Effector memory CD4-positive, alpha-beta T cell (primary cell): Measurements from ENCODE around the gene OXTR.

Source experiments
- DNase-seq, 3 donors: peaks; one replicate each; pipeline ENCODE4 v3.0.0-alpha.2; 2020
- H3K27ac ChIP-seq: 2 replicates; pipeline ENCODE4 v1.7.0; 2013; ENCODE audit warnings: mild to moderate bottlenecking, low read length, moderate library complexity; ENCODE audit not compliant: insufficient read depth, poor library complexity, severe bottlenecking
- H3K27me3 ChIP-seq: replicated peaks from 2 replicates; pipeline ENCODE4 v1.7.0; 2013; ENCODE audit warnings: mild to moderate bottlenecking, low read length; ENCODE audit not compliant: insufficient read depth, control insufficient read depth, poor library complexity, severe bottlenecking
- H3K36me3 ChIP-seq: 2 replicates; pipeline ENCODE4 v1.7.0; 2013; ENCODE audit warnings: mild to moderate bottlenecking, low read length, moderate library complexity; ENCODE audit not compliant: control insufficient read depth, insufficient read depth
- H3K4me1 ChIP-seq: 2 replicates; pipeline ENCODE4 v1.7.0; 2013; ENCODE audit warnings: low read length, mild to moderate bottlenecking; ENCODE audit not compliant: control insufficient read depth, insufficient read depth, poor library complexity, severe bottlenecking
- H3K4me3 ChIP-seq: 2 replicates; pipeline ENCODE4 v1.7.0; 2013; ENCODE audit warnings: low read length, low read depth, mild to moderate bottlenecking; ENCODE audit not compliant: insufficient read depth, poor library complexity, severe bottlenecking
- H3K9me3 ChIP-seq: 2 replicates; pipeline ENCODE4 v1.7.0; 2013; ENCODE audit warnings: mild to moderate bottlenecking, low read length, moderate library complexity; ENCODE audit not compliant: control insufficient read depth

The OXTR gene

GRCh38 chr3:8790529-8790928, 21.1 kb upstream of the OXTR start:
- H3K27me3 ChIP-seq: no peaks in the 10 kb centered on the region
- no peaks in the 10 kb centered on the region for H3K9me3 ChIP-seq
- no peaks in the 10 kb centered on the region for H3K36me3 ChIP-seq
- no peaks in the 10 kb centered on the region for H3K4me1 ChIP-seq
- H3K27ac ChIP-seq: no peak overlapping the region
- H3K4me3 ChIP-seq: no peak overlapping the region
- no peak for DNase-seq

- no peaks in the 10 kb centered on the region for H3K9me3 ChIP-seq
- H3K4me3 ChIP-seq: no peak overlapping the region
- no peaks in the 10 kb centered on the region for H3K27me3 ChIP-seq
- no peaks in the 10 kb centered on the region for H3K4me1 ChIP-seq
- H3K27ac ChIP-seq: no peak overlapping the region
- no peak for DNase-seq
- no peaks in the 10 kb centered on the region for H3K36me3 ChIP-seq
Observed at GRCh38 chr3:8784676-8785435, 15.4 kb upstream of the OXTR start.

- Histone ChIP-seq H3K4me3 (no peak overlapping the region), H3K4me1 (no peaks in the 10 kb centered on the region), H3K27me3 (no peaks in the 10 kb centered on the region), H3K36me3 (no peaks in the 10 kb centered on the region), H3K27ac (no peak overlapping the region), H3K9me3 (no peaks in the 10 kb centered on the region)
- no peak for DNase-seq
Observed at GRCh38 chr3:8780279-8780678, 10.9 kb upstream of the OXTR start.

GRCh38 chr3:8778475-8778874, 9.1 kb upstream of the OXTR start:
- Histone ChIP-seq H3K4me1 (no peaks in the 10 kb centered on the region), H3K9me3 (no peaks in the 10 kb centered on the region)

GRCh38 chr3:8777978-8778267, 8.5 kb upstream of the OXTR start:
- no peak for DNase-seq
- no peak overlapping the region for H3K27ac ChIP-seq
- no peaks in the 10 kb centered on the region for H3K36me3 ChIP-seq
- H3K4me3 ChIP-seq: no peak overlapping the region
- H3K27me3 ChIP-seq: no peaks in the 10 kb centered on the region
- H3K4me1 ChIP-seq: no peaks in the 10 kb centered on the region
- no peaks in the 10 kb centered on the region for H3K9me3 ChIP-seq

More at GRCh38 chr3:8778475-8778874, 9.1 kb upstream of the OXTR start:
- Histone ChIP-seq H3K27ac (no peak overlapping the region), H3K27me3 (no peaks in the 10 kb centered on the region), H3K36me3 (no peaks in the 10 kb centered on the region), H3K4me3 (no peak overlapping the region)
- DNase-seq: no peak

GRCh38 chr3:8777201-8777977, 8.0 kb upstream of the OXTR start:
- no peaks in the 10 kb centered on the region for H3K9me3 ChIP-seq
- H3K4me3 ChIP-seq: no peak overlapping the region
- no peak overlapping the region for H3K27ac ChIP-seq
- DNase-seq: no peak
- H3K36me3 ChIP-seq: no peaks in the 10 kb centered on the region
- no peaks in the 10 kb centered on the region for H3K27me3 ChIP-seq
- no peaks in the 10 kb centered on the region for H3K4me1 ChIP-seq

GRCh38 chr3:8776406-8776805, 7.0 kb upstream of the OXTR start:
- no peak overlapping the region for H3K4me3 ChIP-seq
- H3K4me1 ChIP-seq: no peaks in the 10 kb centered on the region
- no peak overlapping the region for H3K27ac ChIP-seq
- no peaks in the 10 kb centered on the region for H3K9me3 ChIP-seq
- no peaks in the 10 kb centered on the region for H3K27me3 ChIP-seq
- no peaks in the 10 kb centered on the region for H3K36me3 ChIP-seq
- DNase-seq: no peak

- H3K36me3 ChIP-seq: no peaks in the 10 kb centered on the region
- H3K27me3 ChIP-seq: peaks cover under 1% of the 10 kb centered on the region
- no peaks in the 10 kb centered on the region for H3K9me3 ChIP-seq
- H3K27ac ChIP-seq: no peak overlapping the region
- no peak overlapping the region for H3K4me3 ChIP-seq
- no peak for DNase-seq
- H3K4me1 ChIP-seq: no peaks in the 10 kb centered on the region
Observed at GRCh38 chr3:8775602-8776001, 6.2 kb upstream of the OXTR start.

GRCh38 chr3:8775181-8775580, 5.8 kb upstream of the OXTR start:
- no peaks in the 10 kb centered on the region for H3K36me3 ChIP-seq
- no peaks in the 10 kb centered on the region for H3K9me3 ChIP-seq
- H3K27me3 ChIP-seq: peaks cover 5% of the 10 kb centered on the region
- H3K4me3 ChIP-seq: no peak overlapping the region
- DNase-seq: no peak
- H3K27ac ChIP-seq: no peak overlapping the region
- H3K4me1 ChIP-seq: no peaks in the 10 kb centered on the region

- no peaks in the 10 kb centered on the region for H3K4me1 ChIP-seq
- H3K27me3 ChIP-seq: peaks cover 10% of the 10 kb centered on the region
- H3K4me3 ChIP-seq: no peak overlapping the region
- H3K9me3 ChIP-seq: no peaks in the 10 kb centered on the region
- DNase-seq: no peak
- no peak overlapping the region for H3K27ac ChIP-seq
- no peaks in the 10 kb centered on the region for H3K36me3 ChIP-seq
Observed at GRCh38 chr3:8773941-8774542, 4.6 kb upstream of the OXTR start.
